Endothelial cell of coronary artery (primary cell): Measurements from ENCODE around the gene GHRHR. TPM values are rescaled to one million over a fixed set of nuclear protein-coding genes. Genes with fewer than 3 reads are reported as not detected.

Experiments used
- total RNA-seq: library from RNA; depleted of rRNA; stranded (reverse); fragments of >200 nt; gene quantifications from 2 replicates; pipeline ENCODE4 v1.2.3, GENCODE V29; 2014

GHRHR gene
- 0.27 TPM in 1 of 2 replicates, not detected in the other for total RNA-seq

GRCh38 chr7:30963842-30964241 is at the start of gene GHRHR:
Gene GHRHR, plus strand, starts transcription at chr7:30963953. Its CDS starts 116 bp downstream, at chr7:30964069.

Other genes with a start within 250 kb of the GHRHR start
- gene INMT, start 211.8 kb upstream of the GHRHR start, total RNA-seq: 0.28 TPM in 1 of 2 replicates, not detected in the other
- gene MINDY4, start 192.5 kb upstream of the GHRHR start, total RNA-seq: 2.6 and 4.0 TPM in 2 replicates
- 14.2 TPM in 2 replicates for gene AQP1, start 52.1 kb upstream of the GHRHR start, total RNA-seq
- under 0.01 and 0.90 TPM in 2 replicates for gene ADCYAP1R1, start 88.4 kb downstream of the GHRHR start, total RNA-seq